MM.1S (cell line): ENCODE results near the gene PTPRR.

Source experiments
- DNase-seq: peaks from one replicate; pipeline ENCODE4 v3.0.0-alpha.2; 2015
- H2AFZ ChIP-seq: fragments of 300-600 bp; sonication (generic); 2 replicates; pipeline ENCODE4 v1.6.0; 2016; ENCODE audit warnings: antibody characterized with exemption, low read length
- H3F3A ChIP-seq: fragments of 300-600 bp; sonication (generic); 2 replicates; pipeline ENCODE4 v1.6.1; 2016; ENCODE audit warnings: mild to moderate bottlenecking, antibody characterized with exemption, low read length, moderate library complexity, mixed read lengths; ENCODE audit not compliant: insufficient read depth
- H3K27ac ChIP-seq: fragments of 300-600 bp; sonication (generic); 2 replicates; pipeline ENCODE4 v1.5.1; 2016; ENCODE audit warnings: mild to moderate bottlenecking, low read length
- H3K27me3 ChIP-seq: fragments of 300-600 bp; sonication (generic); replicated peaks from 2 replicates; pipeline ENCODE4 v1.6.0; 2016; ENCODE audit warnings: low read length; ENCODE audit not compliant: insufficient read depth
- H3K36me3 ChIP-seq: fragments of 300-600 bp; sonication (generic); replicated peaks from 2 replicates; pipeline ENCODE4 v1.6.1; 2016; ENCODE audit warnings: mild to moderate bottlenecking, low read length, mixed read lengths; ENCODE audit not compliant: insufficient read depth
- H3K4me1 ChIP-seq: fragments of 300-600 bp; sonication (generic); 2 replicates; pipeline ENCODE4 v1.6.1; 2016; ENCODE audit warnings: low read length, mixed read lengths
- H3K4me2 ChIP-seq: fragments of 300-600 bp; sonication (generic); 2 replicates; pipeline ENCODE4 v1.6.0; 2016; ENCODE audit warnings: low read depth, low read length
- H3K4me3 ChIP-seq: fragments of 300-600 bp; sonication (generic); 2 replicates; pipeline ENCODE4 v1.5.1; 2016; ENCODE audit warnings: low read length, mixed read lengths
- H3K79me2 ChIP-seq: fragments of 300-600 bp; sonication (generic); 2 replicates; pipeline ENCODE4 v1.6.1; 2016; ENCODE audit warnings: mixed run types, low read length, mixed read lengths
- H3K9ac ChIP-seq: fragments of 300-600 bp; sonication (generic); 2 replicates; pipeline ENCODE4 v1.6.1; 2016; ENCODE audit warnings: low read length, mixed read lengths
- H3K9me2 ChIP-seq: fragments of 300-600 bp; sonication (generic); replicated peaks from 2 replicates; pipeline ENCODE4 v1.6.1; 2016; ENCODE audit warnings: mild to moderate bottlenecking, low read length, mixed read lengths; ENCODE audit not compliant: insufficient read depth
- H3K9me3 ChIP-seq: fragments of 300-600 bp; sonication (generic); replicated peaks from 2 replicates; pipeline ENCODE4 v1.6.1; 2016; ENCODE audit warnings: mild to moderate bottlenecking, low read length, mixed read lengths; ENCODE audit not compliant: insufficient read depth
- H4K20me1 ChIP-seq: fragments of 300-600 bp; sonication (generic); 2 replicates; pipeline ENCODE4 v1.6.1; 2016; ENCODE audit warnings: mild to moderate bottlenecking, low read length, moderate library complexity, mixed read lengths; ENCODE audit not compliant: insufficient read depth
- EZH2 ChIP-seq: fragments of 300-600 bp; sonication (generic); optimal IDR thresholded peaks from 2 replicates; pipeline ENCODE3; 2017; ENCODE audit warnings: low read depth, mild to moderate bottlenecking, antibody characterized with exemption, low read length, mixed read lengths
- EZH2phosphoT487 ChIP-seq: fragments of 300-600 bp; sonication (generic); IDR thresholded peaks from 2 replicates; pipeline ENCODE4 v1.6.1; 2018; ENCODE audit warnings: antibody characterized with exemption, low read length
- TF ChIP-seq, protein P1 (sequence below): fragments of 300-600 bp; sonication (generic); IDR thresholded peaks from 2 replicates; pipeline ENCODE4 v1.5.1; 2016; ENCODE audit warnings: antibody characterized with exemption, low read length, mixed read lengths

PTPRR gene

DNA sequence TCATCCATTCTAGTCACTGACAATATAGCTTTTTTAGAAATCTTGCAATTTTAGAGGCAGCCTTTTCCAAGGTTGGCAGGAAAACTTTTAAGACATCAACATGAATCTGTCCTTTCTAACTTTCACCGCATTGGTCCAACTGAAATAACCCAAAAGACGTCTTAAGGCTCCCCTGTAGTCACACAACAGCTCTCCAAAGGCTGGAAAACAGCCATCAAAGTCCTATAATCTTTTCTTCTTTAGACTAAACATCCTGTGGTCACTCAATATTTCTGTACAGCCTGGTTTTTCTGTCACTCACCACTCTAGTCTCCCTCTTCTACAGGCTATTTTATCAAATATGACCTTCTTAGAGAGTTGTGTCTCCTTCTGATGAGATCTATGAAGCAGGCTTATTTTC lies 278.8 kb downstream of the PTPRR start:
- Histone ChIP-seq H3K27me3 (no peaks in the 10 kb centered on the region), H3K4me3 (no peak overlapping the region), H3K9me3 (no peaks in the 10 kb centered on the region), H3K4me2 (no peak overlapping the region), H3F3A (no peaks in the 10 kb centered on the region), H2AFZ (no peak overlapping the region), H3K36me3 (no peaks in the 10 kb centered on the region), H3K27ac (no peak overlapping the region), H3K9me2 (no peaks in the 10 kb centered on the region), H4K20me1 (no peaks in the 10 kb centered on the region), H3K79me2 (no peaks in the 10 kb centered on the region), H3K9ac (no peak overlapping the region), H3K4me1 (0 out of 2 replicates have a peak, but pooled peaks cover 11% of the 10 kb centered on the region)
- DNase-seq = no peak
- TF ChIP-seq, protein P1, sequence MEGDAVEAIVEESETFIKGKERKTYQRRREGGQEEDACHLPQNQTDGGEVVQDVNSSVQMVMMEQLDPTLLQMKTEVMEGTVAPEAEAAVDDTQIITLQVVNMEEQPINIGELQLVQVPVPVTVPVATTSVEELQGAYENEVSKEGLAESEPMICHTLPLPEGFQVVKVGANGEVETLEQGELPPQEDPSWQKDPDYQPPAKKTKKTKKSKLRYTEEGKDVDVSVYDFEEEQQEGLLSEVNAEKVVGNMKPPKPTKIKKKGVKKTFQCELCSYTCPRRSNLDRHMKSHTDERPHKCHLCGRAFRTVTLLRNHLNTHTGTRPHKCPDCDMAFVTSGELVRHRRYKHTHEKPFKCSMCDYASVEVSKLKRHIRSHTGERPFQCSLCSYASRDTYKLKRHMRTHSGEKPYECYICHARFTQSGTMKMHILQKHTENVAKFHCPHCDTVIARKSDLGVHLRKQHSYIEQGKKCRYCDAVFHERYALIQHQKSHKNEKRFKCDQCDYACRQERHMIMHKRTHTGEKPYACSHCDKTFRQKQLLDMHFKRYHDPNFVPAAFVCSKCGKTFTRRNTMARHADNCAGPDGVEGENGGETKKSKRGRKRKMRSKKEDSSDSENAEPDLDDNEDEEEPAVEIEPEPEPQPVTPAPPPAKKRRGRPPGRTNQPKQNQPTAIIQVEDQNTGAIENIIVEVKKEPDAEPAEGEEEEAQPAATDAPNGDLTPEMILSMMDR = no peak
- TF ChIP-seq EZH2phosphoT487 = no peak
- no peak for TF ChIP-seq EZH2

DNA sequence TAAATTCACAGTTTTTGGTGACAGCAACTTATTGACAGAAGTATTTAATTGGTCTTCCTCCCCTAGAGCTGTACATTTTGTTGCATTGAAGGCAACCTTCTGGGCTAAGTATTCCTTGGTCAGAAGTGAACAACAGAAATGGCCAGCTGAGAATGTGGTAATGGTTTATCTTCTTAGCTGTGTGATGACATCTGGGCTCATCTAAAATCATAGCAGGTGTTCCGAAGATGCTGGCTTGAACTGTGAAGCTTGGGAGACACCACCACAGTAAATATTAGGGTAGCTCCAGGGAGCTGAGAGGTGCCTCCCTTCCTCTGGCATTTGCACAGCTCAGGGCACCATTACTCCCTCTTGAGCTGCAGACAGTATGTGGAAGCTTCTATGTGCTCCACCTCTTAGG lies 279.6 kb downstream of the PTPRR start:
- no peak overlapping the region for H3K27ac ChIP-seq
- no peak for DNase-seq
- H3K27me3 ChIP-seq = no peaks in the 10 kb centered on the region
- H3K9me3 ChIP-seq = no peaks in the 10 kb centered on the region
- no peak overlapping the region for H2AFZ ChIP-seq
- H3K36me3 ChIP-seq = no peaks in the 10 kb centered on the region
- TF ChIP-seq, protein P1 = no peak
- TF ChIP-seq EZH2phosphoT487 (no peak), EZH2 (no peak)
- no peaks in the 10 kb centered on the region for H3F3A ChIP-seq
- no peaks in the 10 kb centered on the region for H4K20me1 ChIP-seq
- H3K79me2 ChIP-seq = no peaks in the 10 kb centered on the region
- no peak overlapping the region for H3K4me2 ChIP-seq
- H3K4me1 ChIP-seq = 0 out of 2 replicates have a peak, but pooled peaks cover 11% of the 10 kb centered on the region
- no peak overlapping the region for H3K4me3 ChIP-seq
- no peaks in the 10 kb centered on the region for H3K9me2 ChIP-seq
- no peak overlapping the region for H3K9ac ChIP-seq

DNA sequence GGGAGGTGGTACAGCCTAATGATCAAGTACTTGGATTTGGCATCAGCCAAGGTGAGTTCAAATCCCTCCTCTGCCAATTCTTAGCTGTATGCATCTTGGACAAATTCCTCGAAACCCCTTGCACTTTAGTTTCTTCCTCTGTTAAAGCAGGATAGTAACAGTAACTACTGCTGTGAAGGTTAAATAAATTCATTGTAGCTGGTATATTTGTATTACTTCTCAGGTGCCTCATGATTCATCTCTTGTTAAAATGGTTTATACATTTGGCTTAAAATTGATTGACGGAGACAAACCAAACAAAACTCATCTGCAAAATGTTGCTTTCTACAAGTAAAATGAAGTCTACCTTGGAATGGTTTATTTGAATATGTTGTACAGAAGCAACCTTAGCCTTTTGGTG lies 281.0 kb downstream of the PTPRR start:
- DNase-seq = no peak
- no peaks in the 10 kb centered on the region for H3K27me3 ChIP-seq

More for the DNA sequence above, 281.0 kb downstream of the PTPRR start:
- no peaks in the 10 kb centered on the region for H3F3A ChIP-seq
- no peaks in the 10 kb centered on the region for H3K9me2 ChIP-seq
- TF ChIP-seq EZH2phosphoT487 (no peak), EZH2 (no peak)
- TF ChIP-seq, protein P1 = no peak
- H3K79me2 ChIP-seq = no peaks in the 10 kb centered on the region
- H3K27ac ChIP-seq = no peak overlapping the region
- no peaks in the 10 kb centered on the region for H4K20me1 ChIP-seq
- no peak overlapping the region for H3K4me2 ChIP-seq
- H2AFZ ChIP-seq = no peak overlapping the region
- H3K4me1 ChIP-seq = 0 out of 2 replicates have a peak, but pooled peaks cover 5% of the 10 kb centered on the region
- no peaks in the 10 kb centered on the region for H3K36me3 ChIP-seq
- H3K9me3 ChIP-seq = no peaks in the 10 kb centered on the region
- no peak overlapping the region for H3K9ac ChIP-seq
- no peak overlapping the region for H3K4me3 ChIP-seq
